NCI-H82 treated with DMSO at 0.1 percent for 48 hours (cell line): ENCODE data around the gene RBMS1.

Experiments
- DNase-seq: peaks from one replicate; lab custom pipeline; 2025; ENCODE audit not compliant: unreplicated experiment; lab: John Stamatoyannopoulos, UW

RBMS1 gene, protein sequence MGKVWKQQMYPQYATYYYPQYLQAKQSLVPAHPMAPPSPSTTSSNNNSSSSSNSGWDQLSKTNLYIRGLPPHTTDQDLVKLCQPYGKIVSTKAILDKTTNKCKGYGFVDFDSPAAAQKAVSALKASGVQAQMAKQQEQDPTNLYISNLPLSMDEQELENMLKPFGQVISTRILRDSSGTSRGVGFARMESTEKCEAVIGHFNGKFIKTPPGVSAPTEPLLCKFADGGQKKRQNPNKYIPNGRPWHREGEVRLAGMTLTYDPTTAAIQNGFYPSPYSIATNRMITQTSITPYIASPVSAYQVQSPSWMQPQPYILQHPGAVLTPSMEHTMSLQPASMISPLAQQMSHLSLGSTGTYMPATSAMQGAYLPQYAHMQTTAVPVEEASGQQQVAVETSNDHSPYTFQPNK

DNA sequence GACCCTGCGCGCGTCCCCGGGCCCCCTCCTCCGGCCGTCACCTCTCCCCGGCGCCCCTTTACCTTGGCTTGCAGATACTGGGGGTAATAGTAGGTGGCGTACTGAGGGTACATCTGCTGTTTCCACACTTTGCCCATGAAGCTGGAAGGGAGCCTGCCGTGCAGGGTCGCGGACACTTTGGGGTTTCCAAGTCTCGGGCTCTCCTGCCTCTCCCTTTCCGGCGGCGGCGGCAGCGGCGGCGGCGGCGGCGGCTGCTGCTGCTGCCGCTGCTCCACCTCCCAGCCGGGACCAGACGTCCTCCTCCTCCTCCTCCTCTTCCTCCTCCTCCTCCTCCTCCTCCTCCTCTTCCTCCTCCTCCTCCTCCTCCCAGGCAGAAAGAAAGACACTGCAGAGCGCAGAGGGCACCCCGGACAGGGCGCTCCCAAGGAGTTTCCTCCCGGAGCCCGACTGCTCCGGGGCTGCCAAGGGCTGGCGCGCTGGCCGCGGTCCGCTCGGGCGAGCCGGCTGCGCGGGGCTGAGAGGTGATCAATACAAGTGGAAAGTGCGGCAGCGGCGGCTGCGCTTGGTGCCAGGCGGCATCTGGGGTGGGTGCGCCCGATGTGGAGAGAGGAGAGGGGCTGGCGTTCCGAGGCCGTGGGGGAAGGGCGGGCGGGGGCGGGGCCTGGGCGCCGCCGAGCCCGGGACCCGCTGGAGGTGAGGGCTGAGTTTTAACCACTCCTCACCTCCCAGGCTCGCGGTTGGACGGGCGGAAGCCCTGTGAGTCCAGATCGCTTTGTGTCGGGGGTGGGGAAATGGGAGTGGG lies at the start of gene RBMS1:
Gene RBMS1 (minus strand): TSS at position 581 of the 802 bp plus-strand sequence. CDS start 444 bp downstream, at position 137.
- peak; percentile 54 for DNase-seq

DNA sequence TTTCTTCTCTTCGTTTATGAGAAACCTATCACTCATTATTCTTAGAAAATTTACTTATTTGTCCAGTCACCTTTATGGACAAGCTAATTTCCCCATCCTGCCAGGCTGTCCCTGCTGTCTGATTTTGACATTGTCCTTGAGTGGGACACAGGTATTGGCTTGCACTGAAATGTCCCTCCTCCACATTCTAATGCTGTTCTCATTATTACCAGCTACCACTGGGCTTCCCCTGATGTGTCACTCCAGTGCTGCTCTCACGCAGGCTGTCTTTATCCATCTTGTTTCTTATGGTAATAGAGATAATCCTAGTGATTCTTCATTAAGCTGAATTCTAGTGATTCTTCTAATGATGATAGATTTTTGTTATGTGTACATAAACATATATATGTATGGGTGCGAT lies 48.1 kb upstream of the RBMS1 start:
- no peak for DNase-seq

DNA sequence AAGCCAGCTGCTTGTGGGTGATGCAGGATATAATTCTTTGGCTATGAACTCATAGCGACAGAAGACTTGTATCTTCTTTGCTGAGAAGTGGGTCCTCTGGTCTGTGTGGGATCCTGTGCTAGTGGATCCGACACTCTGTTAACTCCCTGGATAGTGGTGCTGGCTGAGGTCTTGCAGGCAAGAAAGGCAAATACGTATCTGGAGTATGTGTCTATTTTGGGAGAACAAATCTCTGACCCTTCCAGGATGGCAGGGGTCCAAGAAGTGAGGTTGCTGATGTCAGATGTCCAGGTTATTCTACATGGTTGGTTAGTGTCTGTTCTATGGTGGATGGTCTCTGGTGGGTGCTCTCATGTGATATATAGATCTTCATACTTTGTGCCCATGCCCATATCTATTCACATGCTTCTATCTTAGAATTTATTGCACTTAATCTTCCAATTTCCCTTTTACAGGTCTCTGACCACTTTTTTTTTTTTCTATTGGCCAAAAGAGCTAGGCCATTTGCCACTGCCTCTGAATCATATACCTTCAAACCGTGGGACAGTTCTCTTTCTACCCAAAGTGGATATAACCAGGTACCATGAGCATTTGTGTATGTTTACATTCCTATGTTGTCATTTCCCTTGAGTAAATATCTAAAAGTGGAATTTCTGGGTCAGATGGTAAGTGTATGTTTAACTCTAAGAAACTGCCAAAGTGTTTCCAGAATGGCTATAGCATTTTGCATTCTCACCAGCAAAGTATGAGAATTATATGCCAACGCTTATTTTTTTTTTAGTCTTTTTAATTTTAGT lies 45.1 kb upstream of the RBMS1 start:
- DNase-seq: no peak

DNA sequence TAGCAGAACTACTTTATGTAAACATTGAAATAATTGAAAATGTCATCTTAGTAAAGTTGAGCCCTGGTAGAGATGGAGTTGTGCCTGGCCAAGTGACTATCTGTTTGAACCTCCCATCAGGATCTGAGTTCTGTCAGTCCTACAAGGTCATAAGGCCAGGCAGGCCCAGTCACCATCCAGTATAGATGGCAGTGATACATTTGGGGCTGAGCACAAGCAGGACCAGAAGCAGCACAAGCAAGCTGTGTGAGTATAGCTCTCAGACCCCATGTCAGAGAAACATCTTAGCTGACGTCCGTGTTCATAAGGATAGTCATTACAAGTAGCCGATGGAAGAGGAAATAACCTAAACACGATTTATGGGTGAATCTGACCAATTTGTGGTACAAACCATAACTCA lies 44.5 kb upstream of the RBMS1 start:
- DNase-seq: no peak

DNA sequence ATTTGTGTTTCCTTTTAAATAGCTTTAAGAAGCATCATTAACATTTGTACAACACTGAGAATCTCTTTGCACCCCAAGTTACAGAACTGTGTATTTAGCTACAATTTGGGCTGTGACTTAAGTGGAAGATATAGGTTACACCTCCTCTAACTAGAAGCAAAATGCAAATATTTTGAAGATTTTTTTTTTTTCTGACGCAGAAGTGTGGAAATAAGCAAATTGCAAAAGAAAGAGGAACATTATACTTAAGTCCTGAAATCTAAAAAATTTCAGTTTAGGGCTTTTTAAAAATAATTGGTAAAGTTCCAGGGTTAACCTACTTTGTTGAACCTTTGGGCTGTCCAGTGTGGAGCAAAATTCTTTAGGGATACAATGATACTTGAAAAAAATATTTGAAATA lies 41.4 kb upstream of the RBMS1 start:
- DNase-seq: no peak

DNA sequence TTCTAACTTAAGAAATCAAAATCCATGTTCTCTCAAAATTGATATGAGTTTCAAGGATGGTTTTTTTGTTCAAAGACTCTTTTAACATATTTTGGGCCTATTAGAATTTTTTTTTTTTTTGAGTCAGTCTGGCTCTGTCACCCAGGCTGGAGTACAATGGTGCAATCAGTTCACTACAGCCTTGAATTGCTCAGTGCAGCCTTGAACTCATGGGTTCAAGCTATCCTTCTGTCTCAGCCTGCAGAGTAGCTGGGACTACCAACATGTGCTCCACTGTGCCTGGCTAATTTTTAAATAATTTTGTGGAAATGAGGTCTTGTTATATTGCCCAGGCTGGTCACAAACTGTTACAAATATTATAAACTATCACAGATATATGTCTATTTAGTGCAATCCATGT lies 40.6 kb upstream of the RBMS1 start:
- DNase-seq: no peak

DNA sequence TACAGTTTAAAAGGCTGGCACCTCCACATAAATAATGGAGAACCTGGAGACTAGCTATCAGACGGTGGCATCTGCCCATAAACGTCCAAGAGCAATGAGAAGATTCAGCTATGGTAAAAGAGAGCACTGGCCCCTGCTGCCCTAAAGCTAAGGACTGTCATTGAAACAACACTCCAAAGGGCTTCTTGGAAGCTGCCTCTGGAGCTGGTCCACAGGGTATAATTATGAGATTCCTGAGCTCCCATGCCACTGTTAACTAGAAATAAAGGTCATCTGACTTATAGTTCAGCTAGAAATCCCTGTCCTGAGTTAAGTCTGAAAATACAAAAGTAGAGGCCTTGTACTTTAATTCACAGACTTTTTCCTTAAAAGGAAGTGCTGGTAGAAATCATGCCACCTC lies 39.9 kb upstream of the RBMS1 start:
- DNase-seq: no peak

DNA sequence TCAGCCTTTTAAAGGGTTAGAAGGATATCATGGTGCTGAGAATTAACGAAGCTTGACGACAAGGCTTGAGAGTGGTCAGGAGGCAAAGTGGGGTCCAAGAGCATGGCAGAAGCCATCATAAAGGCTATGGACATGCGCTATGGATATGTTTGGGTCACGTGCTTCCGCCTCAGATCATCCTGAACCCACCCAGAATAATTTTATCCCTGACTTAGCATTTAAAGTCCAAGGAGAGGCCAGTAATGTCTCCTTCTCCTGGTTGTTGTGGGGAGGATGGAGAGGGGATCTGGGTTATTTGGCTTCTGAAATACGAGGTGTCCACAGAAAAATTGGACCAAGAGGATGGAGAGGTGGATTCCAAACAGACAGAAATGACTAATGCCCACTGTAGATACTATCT lies 38.8 kb upstream of the RBMS1 start:
- no peak for DNase-seq

DNA sequence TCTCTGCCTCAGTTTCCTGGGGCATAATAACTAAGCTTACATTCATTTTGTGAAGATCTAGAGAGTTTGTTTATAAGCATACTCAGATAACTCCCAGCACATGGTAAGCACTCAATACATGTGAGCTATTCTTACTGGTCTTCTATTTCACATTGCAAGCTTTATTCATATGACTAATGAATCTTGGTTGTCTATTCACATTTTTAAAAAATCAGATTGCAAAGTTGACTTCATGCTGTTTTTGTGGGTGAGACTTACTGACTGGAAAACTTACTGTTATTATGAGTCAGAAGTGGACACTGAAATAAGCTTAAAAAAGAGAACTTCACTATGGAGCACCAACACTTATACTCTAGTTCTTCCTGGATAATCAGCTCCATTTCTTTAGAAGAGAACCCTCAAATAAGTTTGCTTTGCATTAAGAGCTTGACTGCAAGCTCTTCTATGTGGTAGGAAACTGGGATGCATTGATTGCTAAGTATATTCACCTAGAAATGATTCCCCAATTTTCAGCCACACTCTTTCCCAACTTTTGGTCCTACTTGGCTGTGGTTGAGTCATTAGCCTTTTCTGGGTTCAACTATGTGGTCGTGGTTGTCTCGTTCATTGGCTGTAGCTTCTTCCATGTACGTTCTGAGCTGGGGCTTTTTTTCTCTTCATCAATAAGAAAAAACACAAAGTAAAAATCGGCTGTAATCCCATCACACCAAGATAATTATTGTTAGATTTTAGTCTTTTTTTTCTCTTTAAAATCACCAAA lies 29.5 kb upstream of the RBMS1 start:
- no peak for DNase-seq

DNA sequence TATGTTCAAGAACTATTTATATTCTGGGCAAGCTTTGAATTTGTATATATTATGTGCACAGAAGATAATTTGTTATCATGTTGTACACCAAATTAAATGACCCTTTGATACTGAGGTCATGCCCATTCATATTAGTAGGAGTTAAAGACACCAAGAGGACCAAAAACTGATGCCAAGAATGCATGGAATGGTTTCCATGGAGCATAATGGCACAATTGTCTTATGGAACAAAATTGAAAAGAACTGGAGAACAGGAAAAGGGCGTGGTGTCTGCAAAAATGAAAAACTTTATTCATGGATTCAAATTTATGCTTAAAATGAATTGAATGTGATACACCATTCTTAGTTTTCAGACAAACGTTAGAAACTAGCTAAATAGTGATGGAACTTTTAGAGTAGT lies 24.1 kb upstream of the RBMS1 start:
- no peak for DNase-seq

DNA sequence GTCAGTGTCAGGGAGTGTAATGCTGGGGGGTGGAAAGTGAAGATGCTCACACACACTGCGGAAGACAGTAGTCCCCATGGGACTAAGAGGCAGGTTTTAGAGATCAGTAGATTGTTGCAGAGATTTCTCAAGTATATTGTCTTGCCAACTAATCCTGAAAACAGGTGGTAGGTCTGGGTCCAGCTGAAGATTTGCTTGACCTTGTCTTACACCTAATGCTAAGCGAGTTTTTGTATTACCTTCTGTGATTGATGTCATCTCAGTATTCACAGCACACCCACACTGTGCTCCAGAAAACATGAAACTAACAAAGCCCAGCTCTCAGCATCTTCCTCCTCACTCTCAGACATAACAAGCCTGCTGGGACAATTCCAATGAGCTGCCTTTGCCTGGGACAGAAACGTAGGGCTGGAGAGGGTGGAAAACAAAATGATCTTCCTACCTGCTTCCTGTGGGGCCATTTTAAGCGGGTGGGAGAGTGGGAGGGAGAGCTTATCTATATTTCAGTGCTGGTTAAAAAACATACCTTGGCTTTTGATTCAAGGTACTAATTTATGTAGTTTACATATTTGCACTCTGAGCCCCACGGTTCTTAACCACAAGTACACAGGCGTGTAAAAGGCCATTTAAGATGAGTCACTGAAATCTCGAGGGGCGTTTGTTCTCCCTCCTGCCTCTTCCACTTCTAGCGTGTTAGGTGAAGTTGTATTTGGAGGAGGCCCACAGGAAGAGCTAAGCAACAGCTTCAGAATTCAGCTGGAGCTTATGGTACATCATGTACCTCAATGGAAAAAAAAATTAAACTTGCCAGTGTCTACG lies 23.1 kb upstream of the RBMS1 start:
- DNase-seq: peak; percentile 38

DNA sequence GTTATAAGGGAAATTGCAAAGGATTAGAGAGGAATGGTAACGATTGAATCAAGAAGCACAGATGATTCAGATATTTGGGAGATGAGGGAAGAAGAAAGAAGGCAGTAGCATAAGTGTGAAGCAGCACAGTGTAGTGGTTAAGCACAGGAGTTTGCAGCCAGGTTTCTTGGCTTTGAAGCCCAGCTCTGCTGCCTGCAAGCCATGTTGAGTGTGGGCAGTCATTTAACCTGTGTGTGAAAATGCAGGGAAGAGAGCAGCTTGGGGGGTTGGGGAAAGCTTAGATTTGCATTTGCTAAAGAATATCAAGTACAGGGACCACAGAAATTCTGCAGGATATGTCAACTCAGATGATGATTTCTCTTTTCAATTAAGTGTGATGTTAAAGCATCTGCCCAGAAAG lies 21.5 kb upstream of the RBMS1 start:
- no peak for DNase-seq

DNA sequence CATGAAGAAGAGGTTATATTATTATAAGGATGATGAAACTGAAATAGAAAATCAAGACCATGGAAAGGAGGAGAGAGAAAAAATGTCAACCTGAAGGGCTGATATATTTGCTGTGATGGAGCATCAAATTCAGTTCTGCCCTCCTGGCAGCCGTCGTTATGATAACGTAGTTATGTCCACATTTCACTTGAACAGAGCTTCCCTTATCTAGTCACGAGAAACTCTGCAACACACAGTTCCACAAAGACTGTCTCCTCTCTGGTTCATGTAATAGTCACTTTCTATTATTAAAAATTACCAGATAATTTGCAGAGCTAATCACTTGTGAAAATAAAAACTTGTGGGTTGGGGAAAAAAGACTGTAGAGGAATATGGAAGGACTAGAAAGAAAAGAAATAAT lies 19.5 kb upstream of the RBMS1 start:
- no peak for DNase-seq

DNA sequence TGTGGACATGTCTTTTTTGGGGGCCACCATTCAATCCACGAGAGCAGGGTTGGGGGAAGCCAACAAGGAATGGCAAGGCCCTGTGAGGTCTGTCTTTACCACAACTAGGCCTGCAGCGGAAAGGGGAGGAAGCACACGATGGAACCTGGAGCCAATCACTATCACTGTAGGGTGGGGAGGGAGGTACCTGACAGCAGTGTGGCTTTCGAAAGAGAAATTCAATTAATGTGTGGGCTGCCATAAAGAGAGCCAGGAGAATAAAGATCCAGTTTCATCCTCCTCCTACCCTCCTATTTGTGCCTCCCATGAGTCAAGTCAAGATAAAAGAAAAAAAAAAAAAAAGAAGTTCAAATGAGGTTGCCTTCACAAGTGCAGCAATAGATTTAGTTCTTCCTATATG lies 18.9 kb upstream of the RBMS1 start:
- DNase-seq: no peak

DNA sequence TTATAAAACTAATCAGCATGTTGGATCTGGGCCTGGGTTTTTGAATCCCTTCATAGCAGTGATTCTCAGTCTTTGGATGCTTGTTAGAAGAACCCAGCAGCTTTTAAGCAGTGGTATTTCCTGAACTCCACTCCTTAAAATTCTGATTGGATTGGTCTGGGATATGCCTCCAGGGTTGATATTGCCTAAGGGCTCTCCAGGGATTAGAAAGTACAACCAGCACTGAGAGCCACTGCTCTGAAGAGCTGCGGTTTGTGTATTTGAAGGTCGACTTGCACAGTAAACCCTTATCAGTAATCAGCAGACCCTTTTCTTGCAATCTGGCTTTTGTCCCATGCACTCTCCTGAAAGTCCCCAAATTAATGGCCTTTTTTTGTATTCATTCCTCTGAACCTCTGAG lies 17.0 kb upstream of the RBMS1 start:
- DNase-seq: no peak

DNA sequence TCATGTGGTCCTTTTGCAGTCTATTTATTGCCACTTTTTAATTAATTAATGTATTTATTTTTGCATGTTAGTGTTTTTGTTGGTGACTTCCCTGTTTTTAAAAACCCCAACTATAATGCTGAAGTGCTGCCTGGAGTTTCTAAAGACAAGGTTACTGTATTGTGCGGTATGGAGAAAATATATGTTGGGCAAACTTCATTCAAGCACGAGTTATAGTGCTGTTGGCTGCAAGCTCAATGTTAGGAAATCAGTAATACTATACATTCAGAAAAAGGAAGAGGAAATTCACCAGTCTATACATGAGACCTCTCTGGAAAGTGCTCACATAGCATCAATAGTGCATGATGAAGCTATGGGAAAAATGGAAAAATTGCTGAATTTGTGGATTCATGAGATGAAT lies 15.4 kb upstream of the RBMS1 start:
- no peak for DNase-seq

DNA sequence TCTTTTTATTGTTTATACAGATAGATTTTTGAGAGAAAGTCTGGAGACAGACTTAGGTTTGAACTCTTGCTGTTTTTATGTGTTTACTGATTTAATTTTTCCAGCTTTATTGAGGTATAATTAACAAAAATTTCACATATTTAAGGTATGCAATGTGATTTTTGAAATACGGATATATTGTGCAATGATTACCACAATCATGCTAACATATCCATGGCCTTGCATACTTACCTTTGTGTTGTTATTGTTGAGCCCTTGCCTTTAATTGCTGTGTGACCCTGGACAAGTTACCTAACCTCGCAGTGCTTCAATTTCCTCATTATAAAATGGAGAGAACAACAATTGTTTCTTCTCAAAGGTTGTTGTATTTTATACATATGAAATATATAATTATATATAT lies 13.9 kb upstream of the RBMS1 start:
- DNase-seq: no peak

DNA sequence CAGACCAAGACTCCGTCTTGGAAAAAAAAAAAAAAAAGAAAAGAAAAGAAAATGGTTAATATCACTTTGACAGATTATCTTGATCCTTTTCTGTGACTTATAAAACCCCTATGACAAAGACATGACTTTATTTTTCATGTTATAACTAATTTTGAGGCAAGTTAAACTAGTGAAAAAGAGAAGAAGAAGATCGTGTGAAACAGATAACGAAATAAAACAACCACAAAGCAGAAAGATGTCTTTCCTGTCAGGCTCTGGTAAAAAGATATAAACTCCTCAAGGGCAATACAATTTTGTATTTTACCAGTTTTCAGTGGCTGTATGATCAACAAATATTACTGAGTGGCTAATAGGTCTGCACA lies 13.4 kb upstream of the RBMS1 start:
- DNase-seq: no peak

DNA sequence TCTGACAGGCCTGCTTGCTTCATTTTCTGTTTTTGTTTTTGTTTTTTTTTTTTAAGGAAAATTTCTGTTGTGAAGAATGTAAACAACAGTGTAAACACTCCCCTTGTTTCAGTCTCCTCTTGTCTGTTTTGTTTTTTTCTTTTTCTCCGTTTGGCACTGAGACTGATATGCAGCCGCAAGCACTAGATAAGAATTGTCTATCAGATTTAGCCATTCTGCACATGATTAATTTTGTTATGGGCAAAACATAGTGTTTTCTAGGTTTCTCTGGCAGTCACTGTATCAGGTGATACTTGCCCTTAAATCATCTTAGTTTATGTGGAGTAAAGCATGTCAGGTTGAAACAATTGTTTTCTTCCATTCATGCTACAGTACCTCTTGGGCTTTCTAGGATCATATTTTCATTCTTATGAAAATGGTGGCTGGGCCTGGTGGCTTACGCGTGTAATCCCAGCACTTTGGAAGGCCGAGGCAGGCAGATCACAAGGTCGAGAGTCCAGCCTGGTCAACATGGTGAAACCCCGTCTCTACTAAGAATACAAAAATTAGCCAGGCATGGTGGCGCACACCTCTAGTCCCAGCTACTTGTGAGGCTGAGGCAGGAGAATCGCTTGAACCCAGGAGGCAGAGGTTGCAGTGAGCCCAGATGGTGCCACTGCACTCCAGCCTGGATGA lies 12.9 kb upstream of the RBMS1 start:
- no peak for DNase-seq

DNA sequence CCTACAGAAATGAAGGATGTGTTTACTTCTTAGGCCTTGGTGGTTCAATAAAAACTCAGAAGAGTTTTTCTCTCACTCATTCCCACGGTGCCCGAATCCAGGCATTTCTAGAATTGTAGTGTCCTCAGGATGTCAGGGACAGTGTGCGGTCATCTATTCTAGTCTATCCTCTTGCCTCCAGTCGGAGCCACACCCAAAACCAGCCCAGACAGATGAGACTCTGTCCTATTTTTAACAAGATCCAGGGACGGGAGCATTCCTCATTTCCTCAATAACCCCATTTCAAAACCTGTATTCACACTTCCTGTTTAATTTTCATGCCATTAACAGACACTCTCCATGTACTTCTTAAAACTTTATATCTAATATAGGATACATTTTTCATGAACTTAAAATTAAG lies 11.6 kb upstream of the RBMS1 start:
- no peak for DNase-seq
